ENCODE results near the gene NME7. TPM values are rescaled to one million over a fixed set of nuclear protein-coding genes. Genes with fewer than 3 reads are reported as not detected.

Gene NME7
- total RNA-seq, 1 experiment from 2014 or later, result 13.2 TPM

GRCh38 chr1:169122976-169123375, 244.6 kb downstream of the NME7 start:
- H3K4me1 ChIP-seq (ENCODE audit: insufficient read depth, low read length), result no peaks in the 10 kb centered on the region
- no peak overlapping the region for H4K91ac ChIP-seq (ENCODE audit: insufficient read length, low read depth, low read length)
- H3K79me1 ChIP-seq (ENCODE audit: insufficient read depth, low read depth, low read length, poor library complexity, severe bottlenecking), result peaks cover 2% of the 10 kb centered on the region
- TF ChIP-seq, protein P1, sequence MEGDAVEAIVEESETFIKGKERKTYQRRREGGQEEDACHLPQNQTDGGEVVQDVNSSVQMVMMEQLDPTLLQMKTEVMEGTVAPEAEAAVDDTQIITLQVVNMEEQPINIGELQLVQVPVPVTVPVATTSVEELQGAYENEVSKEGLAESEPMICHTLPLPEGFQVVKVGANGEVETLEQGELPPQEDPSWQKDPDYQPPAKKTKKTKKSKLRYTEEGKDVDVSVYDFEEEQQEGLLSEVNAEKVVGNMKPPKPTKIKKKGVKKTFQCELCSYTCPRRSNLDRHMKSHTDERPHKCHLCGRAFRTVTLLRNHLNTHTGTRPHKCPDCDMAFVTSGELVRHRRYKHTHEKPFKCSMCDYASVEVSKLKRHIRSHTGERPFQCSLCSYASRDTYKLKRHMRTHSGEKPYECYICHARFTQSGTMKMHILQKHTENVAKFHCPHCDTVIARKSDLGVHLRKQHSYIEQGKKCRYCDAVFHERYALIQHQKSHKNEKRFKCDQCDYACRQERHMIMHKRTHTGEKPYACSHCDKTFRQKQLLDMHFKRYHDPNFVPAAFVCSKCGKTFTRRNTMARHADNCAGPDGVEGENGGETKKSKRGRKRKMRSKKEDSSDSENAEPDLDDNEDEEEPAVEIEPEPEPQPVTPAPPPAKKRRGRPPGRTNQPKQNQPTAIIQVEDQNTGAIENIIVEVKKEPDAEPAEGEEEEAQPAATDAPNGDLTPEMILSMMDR (conservative IDR thresholded peaks at IDR 0.05), result no peak
- H3K36me3 Mint-ChIP-seq (ENCODE audit: insufficient read depth in 1 of 3, low read depth in 3 of 3), result peaks cover 21 to 46% (median 41%) of the 10 kb centered on the region in 3 experiments
- no peak overlapping the region for H4K5ac ChIP-seq (ENCODE audit: insufficient read length, low read depth, low read length)
- H2BK12ac ChIP-seq (ENCODE audit: insufficient read length, low read depth, low read length), result no peak overlapping the region
- H3K4ac ChIP-seq (ENCODE audit: low read depth, low read length), result no peak overlapping the region
- no peak overlapping the region for H2BK15ac ChIP-seq (ENCODE audit: low read depth, low read length)
- no peak overlapping the region for H2BK20ac ChIP-seq (ENCODE audit: low read depth, low read length, poor library complexity, severe bottlenecking)
- peak overlapping the region in 1 of 3 experiments; percentile 20; a peak in 1 of 7 replicates for H3K27ac Mint-ChIP-seq
- H3K4me1 Mint-ChIP-seq, result peaks cover 6% of the 10 kb centered on the region in 2 experiments
- no peak overlapping the region for H3K56ac ChIP-seq (ENCODE audit: insufficient read length, low read depth, low read length)
- H3K27ac ChIP-seq (ENCODE audit: insufficient read length, low read depth, low read length), result no peak overlapping the region
- no peak overlapping the region for H3K4me2 ChIP-seq (ENCODE audit: insufficient read depth, insufficient read length, low read length)
- no peak overlapping the region for H2BK5ac ChIP-seq (ENCODE audit: insufficient read length, low read length)
- WGBS (ENCODE audit: extremely low coverage, insufficient read length, low lambda C conversion rate), result no CpG with 5 or more reads among the region's 6 CpGs
- no peaks in the 10 kb centered on the region for H3K27me3 Mint-ChIP-seq (ENCODE audit: low read depth)
- no peak overlapping the region for H2AK5ac ChIP-seq (ENCODE audit: insufficient read length, low read length)
- no peaks in the 10 kb centered on the region for H3K9me3 ChIP-seq (ENCODE audit: control insufficient read depth, low read depth, low read length)
- H3T11ph ChIP-seq (ENCODE audit: low read length), result no peak overlapping the region
- DNase-seq, result no peak
- no peak overlapping the region for H3K18ac ChIP-seq (ENCODE audit: insufficient read length, low read depth, low read length)
- H3K14ac ChIP-seq (ENCODE audit: insufficient read depth, low read length), result no peak overlapping the region
- no peak overlapping the region for H2BK120ac ChIP-seq (ENCODE audit: low read depth, low read length, poor library complexity, severe bottlenecking)
- H3K4me3 Mint-ChIP-seq, result no peak overlapping the region
- H3K9ac ChIP-seq (ENCODE audit: extremely low read depth, insufficient read length, low read length), result no peak overlapping the region
- H4K8ac ChIP-seq (replicated peaks; ENCODE audit: insufficient read length, low read depth, low read length), result no peak overlapping the region
- H3K23ac ChIP-seq (ENCODE audit: insufficient read length, low read depth, low read length), result no peak overlapping the region
- H4K20me1 ChIP-seq (ENCODE audit: control insufficient read depth, insufficient read depth, insufficient read length), result no peaks in the 10 kb centered on the region
- H3K23me2 ChIP-seq (ENCODE audit: insufficient read length, low read depth, low read length, poor library complexity, severe bottlenecking), result no peaks in the 10 kb centered on the region
- no peaks in the 10 kb centered on the region for H3K9me3 Mint-ChIP-seq
- H3K27me3 ChIP-seq (ENCODE audit: insufficient read depth, low read length), result no peaks in the 10 kb centered on the region
- H2AFZ ChIP-seq (ENCODE audit: low read length), result no peak overlapping the region
- H3K79me2 ChIP-seq (ENCODE audit: insufficient read depth, low read length), result peaks cover 5% of the 10 kb centered on the region; the same call in 1 of the 2 replicates

Data from H9 (cell line).